Heart left ventricle (tissue), 13 donors: ENCODE data around the gene TSPAN33.

ENCODE experiments used
- POLR2A ChIP-seq, 2 donors: fragments of 450-650 bp; IDR thresholded peaks; one replicate each; pipeline ENCODE4 v1.6.1; 2017; ENCODE audit warnings: antibody characterized with exemption in 2 of 2, mild to moderate bottlenecking in 2 of 2, moderate library complexity in 2 of 2
- TF ChIP-seq, protein P1 (sequence below), 12 donors: fragments of 200-600 bp; sonication (generic) in 4 of 12; IDR thresholded peaks; one replicate each; pipeline versions ENCODE4 v1.5.0 to v1.8.0; 2018 to 2022; ENCODE audit warnings: antibody characterized with exemption in 12 of 12, mild to moderate bottlenecking in 5 of 12
- donor health status: ischemic (EF 13 %, LVEDD 7.1; RV severe dilation, severe dysfunction).
- donor health status: DM: no; HTN: yes; CAD: no.
- donor health status: DM: no; HTN: no; CAD: no.
- donor health status: ischemic (EF 25% LVEDD 6.9; RV normal size, moderate dysfunction).
- donor health status: ischemic (EF 25% LVEDD 5.7; RV mildly dilated, moderate dysfunction).
- donor health status: ischemic (EF 35%, LVEDD 5.7; RV mildly dilated, moderate dysfunction).
- donor health status: nonischemic (EF 11% LVEDD 7.7; RV severe dilation, severe dysfunction).
- donor health status: DM: yes; HTN: yes; CAD: no.
- donor health status: PGD.
- donor health status: ischemic (EF 29% LVEDD 5.4; RV normal size, mild dysfunction).
- donor health status: nonischemic (EF 23%, LVEDD 6.1; RV moderate dilation, normal function).

DNA sequence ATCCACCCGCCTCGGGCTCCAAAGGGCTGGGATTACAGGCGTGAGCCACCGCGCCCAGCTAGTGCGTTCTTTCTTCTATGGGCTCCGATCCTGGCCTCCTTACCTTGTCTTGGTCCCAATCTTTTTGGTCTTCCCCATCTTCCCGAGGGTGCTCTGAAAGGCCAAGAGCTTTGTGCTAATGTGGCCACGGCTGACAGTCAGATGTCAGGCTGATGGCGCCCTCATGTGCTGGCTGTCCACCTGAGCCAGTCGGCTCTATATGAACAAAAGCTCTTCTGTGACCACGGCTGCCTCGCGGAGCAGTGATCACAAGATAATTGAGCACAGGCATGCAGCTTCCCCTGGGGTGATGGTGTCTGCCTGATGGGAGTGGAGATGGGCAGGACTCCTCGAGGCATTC, 69.3 kb downstream of the TSPAN33 start:
- TF ChIP-seq, protein P1, sequence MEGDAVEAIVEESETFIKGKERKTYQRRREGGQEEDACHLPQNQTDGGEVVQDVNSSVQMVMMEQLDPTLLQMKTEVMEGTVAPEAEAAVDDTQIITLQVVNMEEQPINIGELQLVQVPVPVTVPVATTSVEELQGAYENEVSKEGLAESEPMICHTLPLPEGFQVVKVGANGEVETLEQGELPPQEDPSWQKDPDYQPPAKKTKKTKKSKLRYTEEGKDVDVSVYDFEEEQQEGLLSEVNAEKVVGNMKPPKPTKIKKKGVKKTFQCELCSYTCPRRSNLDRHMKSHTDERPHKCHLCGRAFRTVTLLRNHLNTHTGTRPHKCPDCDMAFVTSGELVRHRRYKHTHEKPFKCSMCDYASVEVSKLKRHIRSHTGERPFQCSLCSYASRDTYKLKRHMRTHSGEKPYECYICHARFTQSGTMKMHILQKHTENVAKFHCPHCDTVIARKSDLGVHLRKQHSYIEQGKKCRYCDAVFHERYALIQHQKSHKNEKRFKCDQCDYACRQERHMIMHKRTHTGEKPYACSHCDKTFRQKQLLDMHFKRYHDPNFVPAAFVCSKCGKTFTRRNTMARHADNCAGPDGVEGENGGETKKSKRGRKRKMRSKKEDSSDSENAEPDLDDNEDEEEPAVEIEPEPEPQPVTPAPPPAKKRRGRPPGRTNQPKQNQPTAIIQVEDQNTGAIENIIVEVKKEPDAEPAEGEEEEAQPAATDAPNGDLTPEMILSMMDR (IDR thresholded peaks at IDR 0.05), result no peak
- no peak for TF ChIP-seq POLR2A (IDR thresholded peaks at IDR 0.05)
